ENCODE results near the gene IER3. TPM values are rescaled to one million over a fixed set of nuclear protein-coding genes. Genes with fewer than 3 reads are reported as not detected.

Gene IER3
- total and polyA plus RNA-seq, 2 of the 13 experiments (the other 11 are each of a cell fraction or from before 2014, with no cell fraction given) = 51.1 to 131 TPM

DNA sequence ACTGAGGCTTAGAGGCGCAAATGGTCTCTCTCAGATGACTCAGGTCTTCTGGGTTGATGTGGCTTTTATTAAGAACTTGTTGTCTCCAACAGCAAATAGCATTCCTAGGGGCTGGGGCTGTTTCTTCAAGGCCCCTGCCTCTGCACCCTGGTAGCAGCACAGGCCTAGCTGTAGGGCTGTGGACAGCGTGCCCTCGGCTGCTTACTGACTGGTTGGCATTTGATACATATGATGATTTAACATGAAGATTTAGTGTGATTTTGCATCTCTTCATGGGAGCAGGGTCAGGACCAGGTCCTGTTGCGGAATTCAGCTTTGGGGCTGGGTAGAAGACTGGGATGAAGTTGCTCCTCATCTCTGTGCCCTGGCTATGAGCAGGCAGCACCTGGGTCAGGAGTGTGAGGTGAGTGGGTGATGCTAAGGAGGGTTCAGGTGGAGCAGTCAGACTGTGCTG lies 24.3 kb upstream of the IER3 start (continued):
- TF ChIP-seq, protein P1, sequence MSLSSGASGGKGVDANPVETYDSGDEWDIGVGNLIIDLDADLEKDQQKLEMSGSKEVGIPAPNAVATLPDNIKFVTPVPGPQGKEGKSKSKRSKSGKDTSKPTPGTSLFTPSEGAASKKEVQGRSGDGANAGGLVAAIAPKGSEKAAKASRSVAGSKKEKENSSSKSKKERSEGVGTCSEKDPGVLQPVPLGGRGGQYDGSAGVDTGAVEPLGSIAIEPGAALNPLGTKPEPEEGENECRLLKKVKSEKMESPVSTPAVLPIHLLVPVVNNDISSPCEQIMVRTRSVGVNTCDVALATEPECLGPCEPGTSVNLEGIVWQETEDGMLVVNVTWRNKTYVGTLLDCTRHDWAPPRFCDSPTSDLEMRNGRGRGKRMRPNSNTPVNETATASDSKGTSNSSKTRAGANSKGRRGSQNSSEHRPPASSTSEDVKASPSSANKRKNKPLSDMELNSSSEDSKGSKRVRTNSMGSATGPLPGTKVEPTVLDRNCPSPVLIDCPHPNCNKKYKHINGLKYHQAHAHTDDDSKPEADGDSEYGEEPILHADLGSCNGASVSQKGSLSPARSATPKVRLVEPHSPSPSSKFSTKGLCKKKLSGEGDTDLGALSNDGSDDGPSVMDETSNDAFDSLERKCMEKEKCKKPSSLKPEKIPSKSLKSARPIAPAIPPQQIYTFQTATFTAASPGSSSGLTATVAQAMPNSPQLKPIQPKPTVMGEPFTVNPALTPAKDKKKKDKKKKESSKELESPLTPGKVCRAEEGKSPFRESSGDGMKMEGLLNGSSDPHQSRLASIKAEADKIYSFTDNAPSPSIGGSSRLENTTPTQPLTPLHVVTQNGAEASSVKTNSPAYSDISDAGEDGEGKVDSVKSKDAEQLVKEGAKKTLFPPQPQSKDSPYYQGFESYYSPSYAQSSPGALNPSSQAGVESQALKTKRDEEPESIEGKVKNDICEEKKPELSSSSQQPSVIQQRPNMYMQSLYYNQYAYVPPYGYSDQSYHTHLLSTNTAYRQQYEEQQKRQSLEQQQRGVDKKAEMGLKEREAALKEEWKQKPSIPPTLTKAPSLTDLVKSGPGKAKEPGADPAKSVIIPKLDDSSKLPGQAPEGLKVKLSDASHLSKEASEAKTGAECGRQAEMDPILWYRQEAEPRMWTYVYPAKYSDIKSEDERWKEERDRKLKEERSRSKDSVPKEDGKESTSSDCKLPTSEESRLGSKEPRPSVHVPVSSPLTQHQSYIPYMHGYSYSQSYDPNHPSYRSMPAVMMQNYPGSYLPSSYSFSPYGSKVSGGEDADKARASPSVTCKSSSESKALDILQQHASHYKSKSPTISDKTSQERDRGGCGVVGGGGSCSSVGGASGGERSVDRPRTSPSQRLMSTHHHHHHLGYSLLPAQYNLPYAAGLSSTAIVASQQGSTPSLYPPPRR (CRISPR knock-in tag; IDR thresholded peaks at IDR 0.05; ENCODE audit: borderline replicate concordance) = no peak
- no peak for TF ChIP-seq ATF7-NPFF (CRISPR knock-in tag; IDR thresholded peaks at IDR 0.05; ENCODE audit: low read depth)
- no peak for TF ChIP-seq ATRX (CRISPR knock-in tag; IDR thresholded peaks at IDR 0.05; ENCODE audit: borderline replicate concordance)
- 0 out of 2 replicates have a peak, but pooled peaks have one; percentile 6 for TF ChIP-seq ZNF788 (CRISPR knock-in tag; IDR thresholded peaks at IDR 0.05; ENCODE audit: borderline replicate concordance)
- no peak for TF ChIP-seq CBX2 (IDR thresholded peaks at IDR 0.05; ENCODE audit: low read depth, low read length)
- no peak for TF ChIP-seq CBX2 (CRISPR knock-in tag; IDR thresholded peaks at IDR 0.05; ENCODE audit: low read depth)
- TF ChIP-seq, protein P2, sequence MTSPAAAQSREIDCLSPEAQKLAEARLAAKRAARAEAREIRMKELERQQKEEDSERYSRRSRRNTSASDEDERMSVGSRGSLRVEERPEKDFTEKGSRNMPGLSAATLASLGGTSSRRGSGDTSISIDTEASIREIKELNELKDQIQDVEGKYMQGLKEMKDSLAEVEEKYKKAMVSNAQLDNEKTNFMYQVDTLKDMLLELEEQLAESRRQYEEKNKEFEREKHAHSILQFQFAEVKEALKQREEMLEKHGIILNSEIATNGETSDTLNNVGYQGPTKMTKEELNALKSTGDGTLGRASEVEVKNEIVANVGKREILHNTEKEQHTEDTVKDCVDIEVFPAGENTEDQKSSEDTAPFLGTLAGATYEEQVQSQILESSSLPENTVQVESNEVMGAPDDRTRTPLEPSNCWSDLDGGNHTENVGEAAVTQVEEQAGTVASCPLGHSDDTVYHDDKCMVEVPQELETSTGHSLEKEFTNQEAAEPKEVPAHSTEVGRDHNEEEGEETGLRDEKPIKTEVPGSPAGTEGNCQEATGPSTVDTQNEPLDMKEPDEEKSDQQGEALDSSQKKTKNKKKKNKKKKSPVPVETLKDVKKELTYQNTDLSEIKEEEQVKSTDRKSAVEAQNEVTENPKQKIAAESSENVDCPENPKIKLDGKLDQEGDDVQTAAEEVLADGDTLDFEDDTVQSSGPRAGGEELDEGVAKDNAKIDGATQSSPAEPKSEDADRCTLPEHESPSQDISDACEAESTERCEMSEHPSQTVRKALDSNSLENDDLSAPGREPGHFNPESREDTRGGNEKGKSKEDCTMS (CRISPR knock-in tag; conservative IDR thresholded peaks at IDR 0.05) = no peak
- no peak for TF ChIP-seq MEIS2 (CRISPR knock-in tag; IDR thresholded peaks at IDR 0.05)
- TF ChIP-seq HMGA1 (CRISPR knock-in tag; conservative IDR thresholded peaks at IDR 0.05) = no peak
- no peak for TF ChIP-seq ZNF629 (CRISPR knock-in tag; conservative IDR thresholded peaks at IDR 0.05)
- TF ChIP-seq ZNF670 (CRISPR knock-in tag; IDR thresholded peaks at IDR 0.05; ENCODE audit: borderline replicate concordance) = peak; percentile 55; the same call in 1 of the 2 replicates
- TF ChIP-seq FOXO1 (CRISPR knock-in tag; IDR thresholded peaks at IDR 0.05) = no peak
- TF ChIP-seq, protein P3, sequence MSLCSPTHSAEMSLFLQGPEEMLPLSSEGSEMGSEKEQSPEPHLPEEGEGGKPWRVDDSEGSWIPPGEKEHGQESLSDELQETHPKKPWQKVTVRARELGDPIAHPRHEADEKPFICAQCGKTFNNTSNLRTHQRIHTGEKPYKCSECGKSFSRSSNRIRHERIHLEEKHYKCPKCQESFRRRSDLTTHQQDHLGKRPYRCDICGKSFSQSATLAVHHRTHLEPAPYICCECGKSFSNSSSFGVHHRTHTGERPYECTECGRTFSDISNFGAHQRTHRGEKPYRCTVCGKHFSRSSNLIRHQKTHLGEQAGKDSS (CRISPR knock-in tag; IDR thresholded peaks at IDR 0.05; ENCODE audit: borderline replicate concordance, low read depth) = no peak
- no peak for TF ChIP-seq RBFOX2 (IDR thresholded peaks at IDR 0.05; ENCODE audit: low read depth, low read length)
- no peak for TF ChIP-seq ZNF317 (CRISPR knock-in tag; IDR thresholded peaks at IDR 0.05)
- TF ChIP-seq ZNF605 (CRISPR knock-in tag; IDR thresholded peaks at IDR 0.05) = 0 out of 2 replicates have a peak, but pooled peaks have one; percentile 38
- no peak for TF ChIP-seq RNF2 (conservative IDR thresholded peaks at IDR 0.05; ENCODE audit: low read depth)
- TF ChIP-seq NR3C1 (CRISPR knock-in tag; IDR thresholded peaks at IDR 0.05) = no peak
- 0 out of 2 replicates have a peak, but pooled peaks have one; percentile 33 for TF ChIP-seq YEATS4 (CRISPR knock-in tag; IDR thresholded peaks at IDR 0.05; ENCODE audit: borderline replicate concordance)
- TF ChIP-seq ZBTB21 (CRISPR knock-in tag; IDR thresholded peaks at IDR 0.05) = no peak
- no peak for TF ChIP-seq SRF (IDR thresholded peaks at IDR 0.05; ENCODE audit: low read depth, low read length)
- TF ChIP-seq MAFK (conservative IDR thresholded peaks at IDR 0.05 in 1 of 2, IDR thresholded peaks at IDR 0.05 in 1 of 2; ENCODE audit: low read length in 2 of 2) = no peak
- TF ChIP-seq ZSCAN20 (CRISPR knock-in tag; IDR thresholded peaks at IDR 0.05; ENCODE audit: borderline replicate concordance) = no peak
